HL-60 (cell line): Measurements from ENCODE around the gene ROBO1.

Source experiments
- CTCF ChIP-seq: IDR thresholded peaks from one replicate; pipeline ENCODE4 v1.5.1; 2011; ENCODE audit warnings: low read length, control low read depth, inconsistent platforms; ENCODE audit not compliant: insufficient read depth
- GABPA ChIP-seq: IDR thresholded peaks from 2 replicates; pipeline ENCODE4 v1.6.1; 2012; ENCODE audit warnings: low read depth
- POLR2AphosphoS5 ChIP-seq: IDR thresholded peaks from 2 replicates; pipeline ENCODE4 v1.6.1; 2012; ENCODE audit warnings: low read depth
- REST ChIP-seq: IDR thresholded peaks from 2 replicates; pipeline ENCODE4 v1.6.1; 2012; ENCODE audit warnings: low read depth; ENCODE audit not compliant: insufficient replicate concordance

- no peak for TF ChIP-seq CTCF
- TF ChIP-seq GABPA = no peak
- TF ChIP-seq POLR2AphosphoS5 = no peak
- no peak for TF ChIP-seq REST
These were observed 889.8 kb downstream of the ROBO1 start for GRCh38 chr3:78878011-78878410.
